Tibial nerve (tissue), 4 donors: ENCODE measurements around the gene SLC51B. TPM values are rescaled to one million over a fixed set of nuclear protein-coding genes. Genes with fewer than 3 reads are reported as not detected.

ENCODE experiments used
- DNase-seq, 2 donors: peaks; one replicate each; pipeline ENCODE4 v3.0.0-alpha.2; 2019; ENCODE audit warnings: low spot score in 2 of 2
- H3K27ac ChIP-seq, 4 donors: fragments of 200-600 bp; sonication (generic) in 3 of 4; one replicate each; pipeline ENCODE4 v1.5.1; 2017 to 2019; ENCODE audit warnings: mild to moderate bottlenecking in 1 of 4
- H3K27me3 ChIP-seq, 2 donors: fragments of 200-600 bp; sonication (generic) in 1 of 2; one replicate each; pipeline versions ENCODE4 v1.5.1 to v1.6.0; 2017 to 2019
- H3K36me3 ChIP-seq, 3 donors: fragments of 200-600 bp; sonication (generic); one replicate each; pipeline ENCODE4 v1.5.1; 2018 to 2019
- H3K4me1 ChIP-seq, 4 donors: fragments of 200-600 bp; sonication (generic) in 3 of 4; one replicate each; pipeline ENCODE4 v1.5.1; 2017 to 2019
- H3K4me3 ChIP-seq, 4 donors: fragments of 200-600 bp; sonication (generic) in 3 of 4; one replicate each; pipeline ENCODE4 v1.5.1; 2017 to 2019; ENCODE audit warnings: mild to moderate bottlenecking in 1 of 4, moderate library complexity in 1 of 4
- H3K9me3 ChIP-seq, 4 donors: fragments of 200-600 bp; sonication (generic) in 3 of 4; one replicate each; pipeline ENCODE4 v1.5.1; 2017 to 2019
- EP300 ChIP-seq, 2 donors: sonication (generic); formaldehyde crosslinking; IDR thresholded peaks; one replicate each; pipeline ENCODE4 v1.6.1; 2017; ENCODE audit warnings: antibody characterized with exemption in 2 of 2, mild to moderate bottlenecking in 1 of 2
- POLR2A ChIP-seq, 2 donors: fragments of 450-650 bp; IDR thresholded peaks; one replicate each; pipeline ENCODE4 v1.6.1; 2017; ENCODE audit warnings: antibody characterized with exemption in 2 of 2, mild to moderate bottlenecking in 2 of 2, moderate library complexity in 2 of 2
- WGBS, 2 donors: methylation state at CpG; one replicate each; pipeline ENCODE4 v1.1.5; 2018; 5-methylcytosine and 5-hydroxymethylcytosine counted together
- total RNA-seq, 4 donors: library from RNA; depleted of rRNA; stranded (reverse); fragments of >200 nt; gene quantifications; one replicate each; pipeline ENCODE4 v1.1.0, GENCODE V29; 2016
- TF ChIP-seq, protein P1 (sequence below), 5 experiments: fragments of 200-600 bp in 3 of 5; fragments of 450-650 bp in 2 of 5; sonication (generic) in 3 of 5; IDR thresholded peaks; one replicate each; pipeline ENCODE4 v1.5.1; 2016 to 2019; ENCODE audit warnings: antibody characterized with exemption in 5 of 5, mild to moderate bottlenecking in 3 of 5, moderate library complexity in 2 of 5

SLC51B gene
- total RNA-seq, 4 donors from 2014 or later = 2.7 TPM; not detected in 3

DNA sequence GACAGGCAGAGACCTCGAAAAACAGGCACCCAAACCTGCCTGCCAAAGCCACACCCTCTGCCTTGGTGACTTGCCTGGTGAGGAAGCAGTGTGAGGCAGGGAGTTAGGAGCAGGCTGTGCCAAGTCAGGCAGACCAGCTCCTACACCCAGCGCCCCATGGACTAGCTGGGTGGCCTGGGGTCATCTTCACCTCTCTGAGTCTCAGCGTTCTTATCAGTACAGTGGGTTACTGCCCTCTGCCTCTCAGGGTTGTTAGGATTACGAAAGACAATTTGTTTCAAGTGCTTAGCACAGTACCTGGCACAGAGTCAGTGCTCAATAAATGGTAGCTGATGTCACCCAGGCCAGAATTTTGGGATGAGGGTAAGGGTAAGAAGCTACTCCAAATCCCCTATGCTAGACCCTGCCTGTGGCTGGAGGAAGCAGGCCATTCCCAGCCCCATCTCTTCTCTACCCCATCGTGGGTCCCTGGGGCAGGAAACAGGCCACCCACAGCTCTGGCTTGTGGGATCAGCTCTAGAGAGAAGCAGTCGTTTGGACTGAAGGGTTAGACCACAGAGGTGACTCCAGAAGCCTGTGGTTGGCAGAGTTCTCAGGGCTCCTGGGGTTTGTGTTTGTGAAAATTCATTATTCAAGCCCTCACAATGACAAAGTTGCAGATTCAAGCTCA lies 10.1 kb downstream of the SLC51B start:
- WGBS, 2 donors = 25 to 48% methylated on average over 2 to 6 of the region's 6 CpGs

DNA sequence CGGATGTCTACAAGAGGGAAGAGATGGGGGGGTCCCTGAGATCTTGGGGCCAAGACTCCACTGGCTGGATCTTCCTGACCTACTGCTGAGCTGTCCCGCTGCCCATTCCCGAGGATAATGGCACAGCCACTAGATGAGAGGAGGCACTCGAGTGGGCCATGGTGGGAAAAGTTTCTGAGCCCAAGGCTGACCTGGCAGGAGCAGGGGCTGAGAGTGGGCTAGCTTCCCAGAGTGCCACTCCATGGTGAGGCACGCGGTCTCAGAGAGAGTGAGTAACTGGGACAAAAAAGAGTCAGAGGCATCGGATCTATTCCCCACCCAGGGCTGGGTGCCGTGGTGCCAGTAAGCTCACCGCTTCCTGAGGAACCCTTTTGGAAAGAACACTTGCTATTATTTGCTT lies 10.9 kb downstream of the SLC51B start:
- WGBS, 2 donors = 50 to 56% methylated on average over 7 to 9 of the region's 9 CpGs
- Histone ChIP-seq H3K27me3 (no peaks in the 10 kb centered on the region), H3K4me3 (no peak overlapping the region), H3K36me3 (peaks cover 0 to 34% (median 0%) of the 10 kb centered on the region in 3 donors), H3K4me1 (peaks cover 0 to 71% (median 51%) of the 10 kb centered on the region in 4 donors), H3K9me3 (no peaks in the 10 kb centered on the region), H3K27ac (peak overlapping the region in 2 of 4 donors; percentile 94 to 95)
- TF ChIP-seq EP300 (IDR thresholded peaks at IDR 0.05) = no peak
- TF ChIP-seq, protein P1, sequence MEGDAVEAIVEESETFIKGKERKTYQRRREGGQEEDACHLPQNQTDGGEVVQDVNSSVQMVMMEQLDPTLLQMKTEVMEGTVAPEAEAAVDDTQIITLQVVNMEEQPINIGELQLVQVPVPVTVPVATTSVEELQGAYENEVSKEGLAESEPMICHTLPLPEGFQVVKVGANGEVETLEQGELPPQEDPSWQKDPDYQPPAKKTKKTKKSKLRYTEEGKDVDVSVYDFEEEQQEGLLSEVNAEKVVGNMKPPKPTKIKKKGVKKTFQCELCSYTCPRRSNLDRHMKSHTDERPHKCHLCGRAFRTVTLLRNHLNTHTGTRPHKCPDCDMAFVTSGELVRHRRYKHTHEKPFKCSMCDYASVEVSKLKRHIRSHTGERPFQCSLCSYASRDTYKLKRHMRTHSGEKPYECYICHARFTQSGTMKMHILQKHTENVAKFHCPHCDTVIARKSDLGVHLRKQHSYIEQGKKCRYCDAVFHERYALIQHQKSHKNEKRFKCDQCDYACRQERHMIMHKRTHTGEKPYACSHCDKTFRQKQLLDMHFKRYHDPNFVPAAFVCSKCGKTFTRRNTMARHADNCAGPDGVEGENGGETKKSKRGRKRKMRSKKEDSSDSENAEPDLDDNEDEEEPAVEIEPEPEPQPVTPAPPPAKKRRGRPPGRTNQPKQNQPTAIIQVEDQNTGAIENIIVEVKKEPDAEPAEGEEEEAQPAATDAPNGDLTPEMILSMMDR (IDR thresholded peaks at IDR 0.05) = no peak
- DNase-seq = no peak

More for the DNA sequence above, 10.1 kb downstream of the SLC51B start:
- Histone ChIP-seq H3K9me3 (no peaks in the 10 kb centered on the region), H3K4me1 (peaks cover 0 to 67% (median 45%) of the 10 kb centered on the region in 4 donors), H3K27me3 (no peaks in the 10 kb centered on the region), H3K27ac (peak overlapping the region in 3 of 4 donors; percentile 54 to 95 (median 94)), H3K4me3 (no peak overlapping the region), H3K36me3 (peaks cover 0 to 34% (median 0%) of the 10 kb centered on the region in 3 donors)
- DNase-seq = peak in 1 of 2 donors; percentile 42
- TF ChIP-seq, protein P1 (IDR thresholded peaks at IDR 0.05) = no peak
- TF ChIP-seq EP300 (IDR thresholded peaks at IDR 0.05) (peak in 1 of 2 donors; percentile 37), POLR2A (IDR thresholded peaks at IDR 0.05) (no peak)

DNA sequence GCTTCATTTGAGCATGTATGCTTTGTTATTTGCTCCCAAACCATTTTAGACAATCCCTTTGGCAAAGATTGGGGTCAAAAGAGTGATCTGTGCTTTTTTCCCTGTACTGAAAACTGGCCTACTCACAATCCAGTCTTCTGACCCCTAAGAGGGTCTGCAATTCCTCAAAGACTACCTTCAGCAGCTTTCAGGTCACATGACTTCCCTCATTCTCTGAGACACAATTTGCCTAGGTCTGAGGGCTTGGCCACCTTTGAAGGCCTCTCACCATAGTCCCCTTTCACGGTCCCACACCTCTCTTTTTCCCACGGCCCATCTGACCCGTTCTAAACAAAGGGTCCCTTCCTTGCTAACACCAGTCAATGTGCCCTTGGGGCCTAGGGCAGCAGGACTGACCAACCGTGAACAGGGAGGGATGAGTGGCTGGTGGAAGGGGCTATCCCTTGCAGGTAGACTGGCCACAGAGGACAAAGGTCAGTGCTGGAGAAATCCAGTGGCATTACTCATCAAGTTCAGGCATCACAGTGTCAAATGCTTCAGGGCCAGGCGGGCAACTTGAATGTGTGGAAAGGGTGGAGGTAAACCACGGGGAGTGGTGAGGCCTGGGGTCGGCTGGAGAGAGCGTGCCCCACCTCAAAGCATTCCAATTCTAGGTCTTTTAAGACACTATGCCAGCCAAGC lies 11.8 kb downstream of the SLC51B start:
- no peak overlapping the region for H3K4me3 ChIP-seq
- 54 to 57% methylated on average over 8 of the region's 8 CpGs for WGBS, 2 donors
- TF ChIP-seq POLR2A (IDR thresholded peaks at IDR 0.05) (no peak), EP300 (IDR thresholded peaks at IDR 0.05) (no peak)
- TF ChIP-seq, protein P1 (IDR thresholded peaks at IDR 0.05) = no peak
- peaks cover 0 to 34% (median 0%) of the 10 kb centered on the region in 3 donors for H3K36me3 ChIP-seq
- no peaks in the 10 kb centered on the region for H3K27me3 ChIP-seq
- H3K4me1 ChIP-seq = peaks cover 0 to 80% (median 59%) of the 10 kb centered on the region in 4 donors
- DNase-seq = no peak
- H3K9me3 ChIP-seq = no peaks in the 10 kb centered on the region
- H3K27ac ChIP-seq = peak overlapping the region in 3 of 4 donors; percentile 10 to 95 (median 94)

DNA sequence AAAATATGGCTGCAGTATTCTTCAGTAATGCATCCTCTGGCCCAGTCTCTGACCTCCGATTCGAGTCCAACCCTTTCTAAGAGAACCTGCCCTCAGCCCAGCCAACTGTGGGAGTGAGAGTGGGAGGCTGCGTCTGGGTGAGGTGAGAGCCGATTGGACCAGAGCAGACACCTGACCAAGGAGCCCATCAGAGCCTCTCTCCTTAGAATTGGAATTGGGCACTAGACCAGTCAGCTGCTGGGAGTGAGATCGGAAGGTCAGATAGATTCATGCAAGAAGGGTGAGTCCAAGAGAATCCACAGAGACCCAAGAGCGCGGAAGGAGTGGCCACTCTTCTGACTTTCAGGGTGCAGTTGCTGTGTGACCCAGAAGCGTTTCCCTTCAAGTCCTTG lies 12.4 kb downstream of the SLC51B start:
- Histone ChIP-seq H3K4me1 (peaks cover 0 to 86% (median 60%) of the 10 kb centered on the region in 4 donors), H3K36me3 (peaks cover 0 to 32% (median 0%) of the 10 kb centered on the region in 3 donors), H3K9me3 (no peaks in the 10 kb centered on the region), H3K27ac (peak overlapping the region in 3 of 4 donors; percentile 10 to 95 (median 94)), H3K4me3 (no peak overlapping the region), H3K27me3 (no peaks in the 10 kb centered on the region)
- TF ChIP-seq POLR2A (IDR thresholded peaks at IDR 0.05) (no peak), EP300 (IDR thresholded peaks at IDR 0.05) (no peak)
- TF ChIP-seq, protein P1 (IDR thresholded peaks at IDR 0.05) = no peak
- WGBS, 2 donors = 73 to 78% methylated on average over 8 of the region's 8 CpGs
- no peak for DNase-seq
